ENCODE data around the gene CFAP251. TPM values are rescaled to one million over a fixed set of nuclear protein-coding genes. Genes with fewer than 3 reads are reported as not detected.

CFAP251 gene
- total and polyA plus RNA-seq, 2 of the 13 experiments (the other 11 are each of a cell fraction or from before 2014, with no cell fraction given): 0.30 to 0.42 TPM

DNA sequence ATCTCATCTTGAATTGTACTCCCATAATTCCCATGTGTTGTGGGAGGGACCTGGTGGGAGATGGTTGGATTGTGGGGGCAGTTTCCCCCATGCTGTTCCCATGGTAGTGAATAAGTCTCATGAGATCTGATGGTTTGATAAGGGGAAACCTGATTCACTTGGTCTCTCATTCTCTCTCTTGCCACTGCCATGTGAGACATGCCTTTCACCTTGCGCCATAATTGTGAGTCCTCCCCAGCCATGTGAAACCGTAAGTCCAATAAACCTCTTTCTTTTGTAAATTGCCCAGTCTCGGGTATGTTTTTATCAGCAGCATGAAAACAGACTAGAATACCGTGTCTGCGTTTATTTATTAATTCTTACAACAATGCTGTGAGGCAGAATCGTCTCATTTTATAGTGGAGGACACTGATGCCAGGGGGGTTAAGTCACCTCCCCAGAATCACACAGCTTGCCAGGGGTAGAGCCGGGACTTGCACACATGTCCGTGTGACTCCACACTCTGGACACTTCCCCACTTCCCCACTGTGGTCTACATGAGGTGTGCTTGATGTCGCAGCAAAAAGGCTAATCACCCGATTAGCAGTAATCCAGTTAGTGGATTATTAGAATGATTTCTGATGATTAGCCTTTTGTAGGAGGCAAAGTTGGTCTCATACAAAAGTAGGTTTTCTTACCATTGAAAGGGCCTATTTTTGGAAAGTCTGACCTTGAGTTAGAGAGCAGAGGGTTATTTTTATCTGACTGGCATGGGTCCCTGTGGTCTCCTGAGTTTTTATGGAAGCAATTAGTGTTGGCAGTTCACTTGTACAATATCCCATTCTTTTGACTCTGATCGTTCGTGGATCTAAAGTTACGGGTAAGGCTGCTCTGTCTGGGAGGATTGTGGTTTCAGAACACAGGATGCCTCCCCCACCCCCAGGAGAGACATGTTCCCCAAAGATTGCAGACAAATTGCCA lies 55.9 kb downstream of the CFAP251 start:
- BruUV-seq (replicated peaks): no TSS peak
- CTCF ChIA-PET (ENCODE audit: low intra/inter-chr PET ratio, low total read pairs): no interaction called here
- H2AFZ ChIP-seq (ENCODE audit: low read length): no peak overlapping the region
- intact Hi-C loops (cut with micrococcal nuclease; ENCODE audit: unreplicated experiment) (no loop called here), in situ Hi-C loops (cut with HindIII; ENCODE audit: extremely low pct_ligation_motif_present, low pct_unique_long_range_greater_than_20kb) (no loop called here)
- H3K4me3 ChIP-seq (replicated peaks in 1 of 3; ENCODE audit: insufficient read depth in 1 of 3, low read depth in 2 of 3, low read length in 3 of 3): no peak overlapping the region
- no peak overlapping the region for H3K27ac ChIP-seq (ENCODE audit: extremely low read length, insufficient read depth, low read length)
- no peak overlapping the region for H3K9ac ChIP-seq (ENCODE audit: insufficient read depth, low read depth, low read length)
- TF ChIP-seq, protein P1, sequence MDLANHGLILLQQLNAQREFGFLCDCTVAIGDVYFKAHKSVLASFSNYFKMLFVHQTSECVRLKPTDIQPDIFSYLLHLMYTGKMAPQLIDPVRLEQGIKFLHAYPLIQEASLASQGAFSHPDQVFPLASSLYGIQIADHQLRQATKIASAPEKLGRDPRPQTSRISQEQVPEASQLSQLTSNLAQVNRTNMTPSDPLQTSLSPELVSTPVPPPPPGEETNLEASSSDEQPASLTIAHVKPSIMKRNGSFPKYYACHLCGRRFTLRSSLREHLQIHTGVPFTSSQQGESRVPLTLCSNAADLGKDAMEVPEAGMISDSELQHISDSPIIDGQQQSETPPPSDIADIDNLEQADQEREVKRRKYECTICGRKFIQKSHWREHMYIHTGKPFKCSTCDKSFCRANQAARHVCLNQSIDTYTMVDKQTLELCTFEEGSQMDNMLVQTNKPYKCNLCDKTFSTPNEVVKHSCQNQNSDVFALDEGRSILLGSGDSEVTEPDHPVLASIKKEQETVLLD (CRISPR knock-in tag; IDR thresholded peaks at IDR 0.05; ENCODE audit: low read depth): no peak
- TF ChIP-seq ZNF256 (CRISPR knock-in tag; conservative IDR thresholded peaks at IDR 0.05) (no peak), EP300 (IDR thresholded peaks at IDR 0.05; ENCODE audit: low read depth in 2 of 2, low read length in 2 of 2) (no peak), EP300 (CRISPR knock-in tag; IDR thresholded peaks at IDR 0.05; ENCODE audit: borderline replicate concordance) (no peak), BRCA1 (CRISPR knock-in tag; IDR thresholded peaks at IDR 0.05) (no peak), GLI4 (CRISPR knock-in tag; IDR thresholded peaks at IDR 0.05; ENCODE audit: borderline replicate concordance) (no peak), ZFP36 (IDR thresholded peaks at IDR 0.05; ENCODE audit: borderline replicate concordance, low read depth, low read length, partially characterized antibody) (no peak), ZNF660 (CRISPR knock-in tag; IDR thresholded peaks at IDR 0.05; ENCODE audit: borderline replicate concordance, low read depth) (no peak), MAZ (IDR thresholded peaks at IDR 0.05; ENCODE audit: borderline replicate concordance, low read depth, low read length) (no peak), MAZ (CRISPR knock-in tag; IDR thresholded peaks at IDR 0.05; ENCODE audit: low read depth) (no peak)
- TF ChIP-seq, protein P2, sequence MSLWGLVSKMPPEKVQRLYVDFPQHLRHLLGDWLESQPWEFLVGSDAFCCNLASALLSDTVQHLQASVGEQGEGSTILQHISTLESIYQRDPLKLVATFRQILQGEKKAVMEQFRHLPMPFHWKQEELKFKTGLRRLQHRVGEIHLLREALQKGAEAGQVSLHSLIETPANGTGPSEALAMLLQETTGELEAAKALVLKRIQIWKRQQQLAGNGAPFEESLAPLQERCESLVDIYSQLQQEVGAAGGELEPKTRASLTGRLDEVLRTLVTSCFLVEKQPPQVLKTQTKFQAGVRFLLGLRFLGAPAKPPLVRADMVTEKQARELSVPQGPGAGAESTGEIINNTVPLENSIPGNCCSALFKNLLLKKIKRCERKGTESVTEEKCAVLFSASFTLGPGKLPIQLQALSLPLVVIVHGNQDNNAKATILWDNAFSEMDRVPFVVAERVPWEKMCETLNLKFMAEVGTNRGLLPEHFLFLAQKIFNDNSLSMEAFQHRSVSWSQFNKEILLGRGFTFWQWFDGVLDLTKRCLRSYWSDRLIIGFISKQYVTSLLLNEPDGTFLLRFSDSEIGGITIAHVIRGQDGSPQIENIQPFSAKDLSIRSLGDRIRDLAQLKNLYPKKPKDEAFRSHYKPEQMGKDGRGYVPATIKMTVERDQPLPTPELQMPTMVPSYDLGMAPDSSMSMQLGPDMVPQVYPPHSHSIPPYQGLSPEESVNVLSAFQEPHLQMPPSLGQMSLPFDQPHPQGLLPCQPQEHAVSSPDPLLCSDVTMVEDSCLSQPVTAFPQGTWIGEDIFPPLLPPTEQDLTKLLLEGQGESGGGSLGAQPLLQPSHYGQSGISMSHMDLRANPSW (CRISPR knock-in tag; IDR thresholded peaks at IDR 0.05; ENCODE audit: borderline replicate concordance): no peak
- POLR2A ChIA-PET: no interaction called here
- no peaks in the 10 kb centered on the region for H3K4me1 ChIP-seq (ENCODE audit: insufficient read depth, low read length)
- ATAC-seq: no peak
- H3K27me3 ChIP-seq (ENCODE audit: control insufficient read depth in 1 of 2, insufficient read depth in 2 of 2, low read length in 2 of 2): peaks cover 1 to 22% of the 10 kb centered on the region in 2 experiments; a peak in 4 of 5 replicates
- no peaks in the 10 kb centered on the region for H3K36me3 ChIP-seq (replicated peaks in 1 of 2; ENCODE audit: control insufficient read depth in 1 of 2, insufficient read depth in 2 of 2, low read length in 2 of 2)
- no peak for FAIRE-seq
- 31% methylated on average over 13 of the region's 13 CpGs for WGBS (ENCODE audit: low lambda C conversion rate)
- no peak for DNase-seq (ENCODE audit: low spot score)
- H3K79me2 ChIP-seq (ENCODE audit: insufficient read depth, low read length): no peaks in the 10 kb centered on the region
- H3K9me3 ChIP-seq (ENCODE audit: low read length): no peaks in the 10 kb centered on the region
- no peaks in the 10 kb centered on the region for H4K20me1 ChIP-seq (ENCODE audit: insufficient read depth, low read length)
- H3K4me2 ChIP-seq (ENCODE audit: low read depth, low read length): no peak overlapping the region
